Measurements from ENCODE around the gene SLC45A1.

SLC45A1 gene

DNA sequence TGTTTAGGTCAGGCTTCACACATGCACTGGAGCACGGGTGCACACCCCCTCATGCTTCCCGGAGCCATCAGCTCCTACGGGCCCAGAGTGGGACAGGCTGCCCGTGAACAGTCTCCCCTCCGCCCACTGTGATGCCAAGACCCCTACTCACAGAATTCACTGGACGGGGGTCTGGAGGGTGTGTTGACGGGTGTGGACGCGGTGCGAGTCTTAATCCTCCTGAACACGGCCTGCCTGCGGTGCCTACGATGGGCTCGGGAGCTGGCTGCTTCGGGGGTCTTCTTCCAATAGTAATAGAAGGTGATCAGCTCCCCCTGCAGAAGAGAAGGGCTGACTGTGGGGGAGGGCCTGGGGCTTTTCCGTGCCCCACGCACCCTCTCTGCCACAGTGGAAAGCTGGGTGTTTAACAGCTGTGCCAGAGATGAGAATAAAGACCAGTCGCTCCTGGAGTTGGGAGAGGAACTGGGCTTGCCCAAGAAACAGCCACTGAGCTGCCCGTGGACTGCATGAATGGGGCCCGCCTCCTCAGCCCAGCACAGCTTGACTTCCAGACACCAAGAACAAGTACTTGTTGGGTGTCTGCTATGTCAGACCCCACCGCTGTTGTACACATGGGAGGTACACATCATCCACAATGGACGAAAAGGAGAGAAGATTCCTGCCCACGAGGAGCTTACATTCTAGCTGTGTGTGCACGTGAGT lies 47.9 kb downstream of the SLC45A1 start:
- TF ChIP-seq, protein P1, sequence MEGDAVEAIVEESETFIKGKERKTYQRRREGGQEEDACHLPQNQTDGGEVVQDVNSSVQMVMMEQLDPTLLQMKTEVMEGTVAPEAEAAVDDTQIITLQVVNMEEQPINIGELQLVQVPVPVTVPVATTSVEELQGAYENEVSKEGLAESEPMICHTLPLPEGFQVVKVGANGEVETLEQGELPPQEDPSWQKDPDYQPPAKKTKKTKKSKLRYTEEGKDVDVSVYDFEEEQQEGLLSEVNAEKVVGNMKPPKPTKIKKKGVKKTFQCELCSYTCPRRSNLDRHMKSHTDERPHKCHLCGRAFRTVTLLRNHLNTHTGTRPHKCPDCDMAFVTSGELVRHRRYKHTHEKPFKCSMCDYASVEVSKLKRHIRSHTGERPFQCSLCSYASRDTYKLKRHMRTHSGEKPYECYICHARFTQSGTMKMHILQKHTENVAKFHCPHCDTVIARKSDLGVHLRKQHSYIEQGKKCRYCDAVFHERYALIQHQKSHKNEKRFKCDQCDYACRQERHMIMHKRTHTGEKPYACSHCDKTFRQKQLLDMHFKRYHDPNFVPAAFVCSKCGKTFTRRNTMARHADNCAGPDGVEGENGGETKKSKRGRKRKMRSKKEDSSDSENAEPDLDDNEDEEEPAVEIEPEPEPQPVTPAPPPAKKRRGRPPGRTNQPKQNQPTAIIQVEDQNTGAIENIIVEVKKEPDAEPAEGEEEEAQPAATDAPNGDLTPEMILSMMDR (IDR thresholded peaks at IDR 0.05; ENCODE audit: control insufficient read depth, insufficient read depth, low read depth, low read length, missing control alignments), result no peak
- DNase-seq (ENCODE audit: low read depth), result no peak
- H3K4me3 ChIP-seq (ENCODE audit: control insufficient read depth, low read depth, low read length), result no peak overlapping the region

DNA sequence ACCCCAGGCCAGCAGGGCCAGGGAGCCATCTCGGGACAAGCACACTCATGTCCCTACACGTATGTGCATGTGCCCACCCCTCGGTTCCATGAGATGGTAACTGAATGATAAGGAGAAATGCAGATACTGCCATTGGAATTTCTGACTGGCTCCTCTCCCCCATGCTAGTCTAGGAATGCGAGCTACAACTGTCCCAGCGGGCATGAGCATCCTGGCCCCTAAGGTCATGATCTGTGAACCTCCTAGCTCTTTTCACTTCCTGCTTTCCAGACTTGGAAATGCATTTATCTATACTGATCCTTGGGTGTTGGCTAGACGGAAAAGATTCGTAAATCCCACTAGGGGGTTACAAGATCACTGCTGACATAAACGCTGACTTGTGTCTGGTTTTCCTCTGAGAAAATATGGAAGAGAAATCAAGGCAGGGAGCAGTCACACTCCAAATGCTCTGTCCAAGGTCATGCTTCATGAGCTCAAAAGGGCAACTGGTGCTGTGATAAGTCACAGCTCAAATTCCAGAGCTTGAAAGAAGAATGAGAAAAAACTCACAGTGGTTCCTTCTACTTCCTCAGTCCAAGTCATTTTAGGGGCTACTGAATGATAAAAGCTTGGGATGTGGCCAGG lies 49.8 kb downstream of the SLC45A1 start:
- DNase-seq (ENCODE audit: low read depth), result no peak
- TF ChIP-seq, protein P1 (IDR thresholded peaks at IDR 0.05; ENCODE audit: control insufficient read depth, insufficient read depth, low read depth, low read length, missing control alignments), result no peak
- no peak overlapping the region for H3K4me3 ChIP-seq (ENCODE audit: control insufficient read depth, low read depth, low read length)

DNA sequence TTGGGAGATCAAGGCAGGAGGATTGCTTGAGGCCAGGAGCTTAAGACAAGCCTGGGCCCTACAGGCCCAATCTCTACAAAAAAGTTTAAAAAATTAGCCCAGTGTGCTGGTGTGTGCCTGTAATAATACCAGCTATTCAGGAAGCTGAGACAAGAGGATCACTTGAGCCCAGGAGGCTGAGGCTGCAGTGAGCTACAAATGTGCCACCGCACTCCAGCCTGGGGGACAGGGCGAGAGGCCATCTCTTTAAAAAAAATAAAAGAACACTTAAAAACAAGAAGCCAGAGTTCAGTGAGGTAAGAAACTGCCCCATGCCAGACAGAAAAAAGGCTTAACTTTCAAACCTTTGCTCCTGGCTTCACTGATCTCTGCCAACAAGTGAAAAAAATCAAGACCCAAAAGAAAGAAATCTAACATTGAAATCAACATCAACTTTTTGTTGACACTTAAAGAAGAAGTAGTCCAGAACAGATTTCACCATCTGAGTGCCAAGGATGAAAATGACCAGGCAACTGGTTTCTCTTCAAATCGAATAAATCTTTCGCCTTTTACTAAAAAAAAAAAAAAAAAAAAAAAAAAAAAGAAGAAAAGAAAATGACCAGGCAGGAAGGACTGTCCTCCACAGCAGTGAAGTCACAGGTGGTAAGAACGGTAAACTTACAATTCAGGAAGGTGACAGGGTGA lies 51.2 kb downstream of the SLC45A1 start:
- TF ChIP-seq, protein P1 (IDR thresholded peaks at IDR 0.05; ENCODE audit: control insufficient read depth, insufficient read depth, low read depth, low read length, missing control alignments), result no peak
- DNase-seq (ENCODE audit: low read depth), result no peak
- no peak overlapping the region for H3K4me3 ChIP-seq (ENCODE audit: control insufficient read depth, low read depth, low read length)

DNA sequence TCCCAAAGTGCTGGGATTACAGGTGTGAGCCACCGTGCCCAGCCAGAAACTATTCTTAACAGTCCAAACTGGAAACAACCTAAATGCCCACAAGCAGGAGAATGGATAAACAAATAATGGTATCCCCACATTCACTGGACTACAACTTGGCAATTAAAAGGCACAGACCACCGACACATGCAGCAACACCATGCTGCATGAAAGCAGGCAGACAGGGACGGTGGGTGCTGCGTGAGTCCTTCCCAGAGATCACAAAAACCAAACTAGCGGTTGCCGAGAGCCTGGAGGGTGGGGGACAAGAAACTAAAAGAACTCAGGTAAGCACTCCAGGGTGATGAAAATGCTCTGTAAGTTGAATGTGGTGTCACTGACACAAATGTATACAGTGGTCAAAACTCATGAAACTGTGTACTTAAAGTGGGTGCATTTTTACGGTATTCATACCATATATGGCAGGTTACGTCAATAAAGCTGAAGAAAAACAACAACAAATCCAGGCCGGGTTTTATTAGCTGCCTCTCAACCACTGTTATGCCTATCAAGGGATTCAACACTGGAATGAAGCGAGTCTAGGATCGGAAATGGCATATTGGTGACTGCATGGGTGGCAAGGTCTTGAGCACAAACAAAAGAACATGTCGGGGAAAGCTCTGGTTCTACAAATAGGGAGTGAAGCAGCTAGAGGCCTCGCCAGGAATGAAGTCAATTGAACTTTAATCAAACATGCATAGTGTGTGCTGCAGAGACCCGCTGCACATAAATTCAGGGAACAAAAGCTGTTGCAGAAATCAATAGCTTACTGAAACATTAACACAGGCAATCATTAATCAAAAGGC lies 52.4 kb downstream of the SLC45A1 start:
- no peak overlapping the region for H3K4me3 ChIP-seq (ENCODE audit: control insufficient read depth, low read depth, low read length)
- TF ChIP-seq, protein P1 (IDR thresholded peaks at IDR 0.05; ENCODE audit: control insufficient read depth, insufficient read depth, low read depth, low read length, missing control alignments), result no peak
- DNase-seq (ENCODE audit: low read depth), result no peak

DNA sequence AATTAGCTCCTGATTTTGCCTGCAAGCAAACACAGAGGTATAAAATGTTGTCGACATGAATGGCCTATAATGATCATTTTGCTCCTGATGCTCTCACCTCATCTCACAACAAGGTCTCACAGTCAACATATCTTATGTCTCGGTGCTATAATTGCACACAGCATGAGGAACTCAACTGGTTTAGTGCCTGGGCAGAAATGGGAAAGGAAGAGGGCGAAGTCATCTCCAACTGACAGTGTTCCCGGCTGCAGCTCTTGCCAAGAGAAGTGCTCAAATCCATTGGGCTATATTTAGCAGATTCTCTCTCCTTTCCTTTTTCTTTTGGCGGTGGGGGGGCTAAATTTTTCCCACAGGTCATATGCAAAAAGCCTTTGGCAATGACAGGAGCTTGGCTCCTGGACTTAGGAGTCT lies 53.0 kb downstream of the SLC45A1 start:
- TF ChIP-seq, protein P1 (IDR thresholded peaks at IDR 0.05; ENCODE audit: control insufficient read depth, insufficient read depth, low read depth, low read length, missing control alignments), result no peak
- no peak overlapping the region for H3K4me3 ChIP-seq (ENCODE audit: control insufficient read depth, low read depth, low read length)
- DNase-seq (ENCODE audit: low read depth), result no peak

DNA sequence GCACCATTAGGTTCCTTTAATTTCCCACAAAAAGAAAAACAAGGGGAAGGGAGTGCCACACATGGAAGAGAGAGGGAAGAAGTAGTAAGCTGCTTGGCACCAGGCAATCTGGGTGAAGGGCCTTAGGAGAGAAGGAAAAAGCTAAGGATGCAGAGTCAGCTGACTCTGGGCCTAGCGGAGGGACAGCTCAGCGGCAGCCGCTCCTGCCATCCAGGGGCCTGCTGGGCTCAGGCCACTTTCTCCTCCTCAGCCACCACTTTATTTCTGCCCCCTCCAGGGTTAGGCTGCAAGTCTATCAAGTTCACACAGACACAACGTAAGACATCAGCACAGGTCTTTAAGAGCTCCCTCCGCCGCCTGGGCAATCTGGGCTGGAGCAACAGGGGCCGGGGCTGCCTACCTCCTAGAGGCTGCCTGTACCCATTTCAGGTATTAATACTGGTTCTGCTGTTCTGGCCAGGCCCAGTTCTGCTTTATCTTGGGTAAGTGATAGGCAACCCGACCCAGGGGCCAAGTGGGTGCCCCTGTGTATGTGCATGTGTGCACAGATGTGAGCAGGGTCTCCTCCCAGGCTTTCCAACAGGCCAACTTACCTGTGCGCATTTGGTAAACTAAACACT lies 53.6 kb downstream of the SLC45A1 start:
- DNase-seq (ENCODE audit: low read depth), result no peak
- TF ChIP-seq, protein P1 (IDR thresholded peaks at IDR 0.05; ENCODE audit: control insufficient read depth, insufficient read depth, low read depth, low read length, missing control alignments), result no peak
- no peak overlapping the region for H3K4me3 ChIP-seq (ENCODE audit: control insufficient read depth, low read depth, low read length)

Data from AG09309 (cell line).